HepG2 (cell line): ENCODE measurements around the gene GMFB. TPM values are rescaled to one million over a fixed set of nuclear protein-coding genes. Genes with fewer than 3 reads are reported as not detected.

ENCODE experiments used
- AKNA ChIP-seq: sonication (generic); formaldehyde crosslinking; IDR thresholded peaks from 2 replicates; pipeline ENCODE4 v1.4.0; 2020; ENCODE audit warnings: missing genetic modification reagents, borderline replicate concordance
- CTCF ChIP-seq: sonication (generic); formaldehyde crosslinking; IDR thresholded peaks from 2 replicates; pipeline ENCODE4 v1.5.0; 2020; ENCODE audit warnings: mild to moderate bottlenecking, missing genetic modification reagents, moderate library complexity
- FLYWCH1 ChIP-seq: sonication (generic); formaldehyde crosslinking; IDR thresholded peaks from 2 replicates; pipeline ENCODE4 v1.8.1; 2023; ENCODE audit warnings: mild to moderate bottlenecking, missing genetic modification reagents
- HOXD1 ChIP-seq: sonication (generic); formaldehyde crosslinking; IDR thresholded peaks from 2 replicates; pipeline ENCODE4 v1.5.0; 2020; ENCODE audit warnings: missing genetic modification reagents
- KDM5A ChIP-seq: fragments of 200-600 bp; sonication (generic); IDR thresholded peaks from 2 replicates; pipeline ENCODE4 v1.7.0; 2018; ENCODE audit warnings: antibody characterized with exemption, mild to moderate bottlenecking, low read length, borderline replicate concordance
- SNAPC5 ChIP-seq: sonication (generic); formaldehyde crosslinking; IDR thresholded peaks from 2 replicates; pipeline ENCODE4 v1.8.1; 2023; ENCODE audit warnings: mild to moderate bottlenecking, missing genetic modification reagents, borderline replicate concordance
- TFE3 ChIP-seq: IDR thresholded peaks from 2 replicates; pipeline ENCODE4 v1.6.1; 2016
- ZNF383 ChIP-seq: sonication (generic); formaldehyde crosslinking; IDR thresholded peaks from 2 replicates; pipeline ENCODE4 v1.4.0; 2020; ENCODE audit warnings: missing genetic modification reagents, mild to moderate bottlenecking, borderline replicate concordance
- ZNF407 ChIP-seq: sonication (generic); formaldehyde crosslinking; IDR thresholded peaks from one replicate; pipeline ENCODE4 v1.5.1; 2020; ENCODE audit warnings: mild to moderate bottlenecking, missing genetic modification reagents; ENCODE audit errors: not compliant biosample characterization
- polyA plus RNA-seq, 8 experiments: library from polyadenylated mRNA; depleted of rRNA in 3 of 8; stranded (reverse) in 7 of 8; unstranded in 1 of 8; fragments of >200 nt; fragmentation: Illumina TruSeq in 4 of 8; extraction: Trizol in 4 of 8; gene quantifications; 2 replicates each; pipeline versions ENCODE4 v1.2.1 to v1.2.3, GENCODE V29; 2011 to 2016; ENCODE audit warnings: low read depth in 4 of 8, missing spikeins in 1 of 8, mixed read lengths in 1 of 8; ENCODE audit not compliant: insufficient read depth in 1 of 8
- total RNA-seq, 5 experiments: library from RNA; depleted of rRNA; stranded (reverse); fragments of >200 nt; fragmentation: Illumina TruSeq; extraction: Trizol; gene quantifications; 2 replicates each; pipeline ENCODE4 v1.2.3, GENCODE V29; 2016; ENCODE audit warnings: low read depth in 1 of 5

Gene GMFB
- total and polyA plus RNA-seq, 2 of the 13 experiments (the other 11 are each of a cell fraction or from before 2014, with no cell fraction given) = 17.3 to 68.2 TPM

- TF ChIP-seq FLYWCH1 (CRISPR knock-in tag) (no peak), ZNF383 (no peak), AKNA (CRISPR knock-in tag) (no peak), KDM5A (peak; percentile 8; the same call in 1 of the 2 replicates), SNAPC5 (CRISPR knock-in tag) (no peak), ZNF407 (CRISPR knock-in tag) (no peak), HOXD1 (CRISPR knock-in tag) (no peak; the same call in 1 of the 2 replicates), CTCF (CRISPR knock-in tag) (peak; percentile 83), TFE3 (CRISPR knock-in tag) (no peak)
Measured at GRCh38 chr14:54440873-54441868, 47.6 kb downstream of the GMFB start, which contains the start of gene CNIH1 (continued).
